ENCODE data around the gene SOCS3. TPM values are rescaled to one million over a fixed set of nuclear protein-coding genes. Genes with fewer than 3 reads are reported as not detected.

Gene SOCS3
- total RNA-seq, 2 donors from 2014 or later: 10.6 to 59.6 TPM

DNA sequence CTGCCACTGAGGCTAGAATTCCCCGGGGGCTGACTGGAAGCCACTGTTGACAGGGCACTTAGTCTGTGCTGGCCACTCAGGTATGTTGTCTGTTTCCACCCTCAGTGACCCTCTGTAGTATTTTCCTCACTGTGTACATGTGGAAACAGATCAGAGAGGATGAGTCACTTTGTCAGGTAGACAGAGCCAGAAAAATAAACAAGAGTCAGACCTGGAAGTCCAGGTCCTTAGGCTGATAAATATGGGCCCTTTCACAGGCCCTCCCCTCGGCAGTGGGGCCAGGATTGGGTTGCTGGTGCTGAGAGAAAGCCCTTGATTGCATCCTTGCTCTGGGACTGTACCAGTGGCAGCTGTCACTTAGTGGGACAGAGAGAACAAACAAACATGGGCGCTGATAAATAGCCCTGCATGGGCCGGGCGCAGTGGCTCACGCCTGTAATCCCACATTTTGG is 39.8 kb upstream of the SOCS3 start:
- Histone ChIP-seq H3K27me3 (replicated peaks; ENCODE audit: insufficient read depth) (no peaks in the 10 kb centered on the region), H3K36me3 (peaks cover 12 to 14% of the 10 kb centered on the region in 2 donors), H3K27ac (no peak overlapping the region), H3K9me3 (no peaks in the 10 kb centered on the region), H3K4me3 (no peak overlapping the region), H3K4me1 (replicated peaks) (peaks cover 11% of the 10 kb centered on the region)
- intact Hi-C loops (cut with DNase I): no loop called here
- TF ChIP-seq, protein P1, sequence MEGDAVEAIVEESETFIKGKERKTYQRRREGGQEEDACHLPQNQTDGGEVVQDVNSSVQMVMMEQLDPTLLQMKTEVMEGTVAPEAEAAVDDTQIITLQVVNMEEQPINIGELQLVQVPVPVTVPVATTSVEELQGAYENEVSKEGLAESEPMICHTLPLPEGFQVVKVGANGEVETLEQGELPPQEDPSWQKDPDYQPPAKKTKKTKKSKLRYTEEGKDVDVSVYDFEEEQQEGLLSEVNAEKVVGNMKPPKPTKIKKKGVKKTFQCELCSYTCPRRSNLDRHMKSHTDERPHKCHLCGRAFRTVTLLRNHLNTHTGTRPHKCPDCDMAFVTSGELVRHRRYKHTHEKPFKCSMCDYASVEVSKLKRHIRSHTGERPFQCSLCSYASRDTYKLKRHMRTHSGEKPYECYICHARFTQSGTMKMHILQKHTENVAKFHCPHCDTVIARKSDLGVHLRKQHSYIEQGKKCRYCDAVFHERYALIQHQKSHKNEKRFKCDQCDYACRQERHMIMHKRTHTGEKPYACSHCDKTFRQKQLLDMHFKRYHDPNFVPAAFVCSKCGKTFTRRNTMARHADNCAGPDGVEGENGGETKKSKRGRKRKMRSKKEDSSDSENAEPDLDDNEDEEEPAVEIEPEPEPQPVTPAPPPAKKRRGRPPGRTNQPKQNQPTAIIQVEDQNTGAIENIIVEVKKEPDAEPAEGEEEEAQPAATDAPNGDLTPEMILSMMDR (IDR thresholded peaks at IDR 0.05): no peak
- TF ChIP-seq POLR2A (IDR thresholded peaks at IDR 0.05) (no peak), POLR2AphosphoS5 (IDR thresholded peaks at IDR 0.05) (no peak)
- WGBS: 69% methylated on average over 6 of the region's 6 CpGs
- DNase-seq (ENCODE audit: low spot score): no peak

DNA sequence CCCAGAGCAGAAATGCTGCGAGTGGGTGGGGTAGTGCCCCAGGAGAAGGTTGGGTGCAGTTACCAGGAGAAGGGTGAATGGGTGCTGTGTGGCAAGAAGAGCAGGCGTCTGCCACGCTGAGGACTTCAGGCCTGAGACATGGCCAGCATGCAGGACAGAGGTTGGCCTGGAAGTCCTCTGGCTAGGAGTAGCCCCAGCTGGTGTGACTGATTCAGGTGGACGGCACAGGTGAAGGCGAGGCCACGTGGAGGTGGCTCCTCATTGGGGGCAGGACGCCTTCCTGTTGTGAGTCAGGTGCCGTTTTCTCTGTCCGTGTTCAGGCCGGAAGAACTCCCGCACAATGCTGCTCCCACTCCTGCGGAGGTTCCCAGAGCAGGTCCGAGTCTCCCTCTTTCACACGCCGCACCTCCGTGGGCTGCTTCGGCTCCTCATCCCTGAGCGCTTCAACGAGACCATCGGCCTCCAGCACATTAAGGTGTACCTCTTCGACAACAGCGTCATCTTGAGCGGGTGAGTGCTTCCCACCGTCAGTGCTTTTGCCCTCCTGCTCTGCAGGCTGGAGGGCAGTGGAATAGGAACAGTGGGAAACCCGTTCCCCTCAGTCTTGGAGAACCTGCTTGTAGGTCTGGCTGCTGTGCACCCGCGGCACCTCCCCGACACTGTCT is 39.3 kb upstream of the SOCS3 start:
- WGBS: 82% methylated on average over 28 of the region's 28 CpGs
- Histone ChIP-seq H3K9me3 (no peaks in the 10 kb centered on the region), H3K27me3 (replicated peaks; ENCODE audit: insufficient read depth) (no peaks in the 10 kb centered on the region), H3K4me1 (replicated peaks) (peaks cover 11% of the 10 kb centered on the region), H3K36me3 (peaks cover 12 to 14% of the 10 kb centered on the region in 2 donors), H3K4me3 (no peak overlapping the region), H3K27ac (no peak overlapping the region)
- no peak for DNase-seq (ENCODE audit: low spot score)
- TF ChIP-seq POLR2A (IDR thresholded peaks at IDR 0.05) (no peak), POLR2AphosphoS5 (IDR thresholded peaks at IDR 0.05) (no peak)
- TF ChIP-seq, protein P1 (IDR thresholded peaks at IDR 0.05): no peak
- intact Hi-C loops (cut with DNase I): no loop called here

DNA sequence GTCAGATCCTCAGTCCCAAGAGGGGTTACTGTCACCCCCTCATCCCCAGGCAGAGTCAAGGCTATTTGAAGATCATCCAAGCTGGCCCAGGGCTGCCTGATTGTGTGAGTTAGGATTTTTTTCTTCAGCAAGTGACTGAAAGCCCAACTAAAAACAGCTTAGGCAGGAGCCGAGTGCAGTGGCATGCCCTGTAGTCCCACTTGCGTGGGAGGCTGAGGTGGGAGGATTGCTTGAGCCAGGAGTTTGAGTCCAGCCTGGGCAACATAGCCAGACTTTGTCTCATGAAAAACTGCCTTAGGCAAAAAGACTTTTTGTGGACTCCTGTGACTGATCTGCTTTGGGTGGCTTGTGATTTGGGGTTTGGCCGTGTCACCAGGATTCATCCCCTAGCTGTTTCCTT is 38.5 kb upstream of the SOCS3 start:
- 85% methylated on average over 3 of the region's 3 CpGs for WGBS
- H3K27ac ChIP-seq: no peak overlapping the region
- intact Hi-C loops (cut with DNase I): no loop called here

DNA sequence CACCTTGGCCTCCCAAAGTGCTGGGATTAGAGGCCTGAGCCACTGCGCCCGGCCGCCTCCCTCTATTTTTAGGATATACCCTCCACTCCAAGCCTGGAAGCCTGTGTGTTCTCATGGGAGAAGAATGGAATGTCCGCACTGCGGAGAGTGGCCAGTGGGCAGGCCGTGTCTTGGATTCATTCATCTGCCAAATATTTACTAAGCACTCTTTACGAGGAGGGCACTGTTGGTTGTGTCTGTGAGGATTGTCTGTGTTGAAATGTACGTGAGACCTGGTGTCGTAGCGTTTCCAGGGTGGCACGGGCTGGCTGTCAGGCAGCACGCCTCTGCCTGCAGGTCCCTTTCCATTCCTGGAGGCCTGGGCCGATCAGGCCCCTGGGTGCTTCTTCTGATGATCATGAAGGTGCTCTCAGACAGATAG is 37.8 kb upstream of the SOCS3 start:
- DNase-seq (ENCODE audit: low spot score): peak; percentile 48
- intact Hi-C loops (cut with DNase I): no loop called here
- Histone ChIP-seq H3K27me3 (replicated peaks; ENCODE audit: insufficient read depth) (no peaks in the 10 kb centered on the region), H3K27ac (no peak overlapping the region), H3K4me3 (no peak overlapping the region), H3K4me1 (replicated peaks) (peaks cover 11% of the 10 kb centered on the region), H3K36me3 (peaks cover 2 to 4% of the 10 kb centered on the region in 2 donors), H3K9me3 (no peaks in the 10 kb centered on the region)
- TF ChIP-seq POLR2AphosphoS5 (IDR thresholded peaks at IDR 0.05) (peak; percentile 83), POLR2A (IDR thresholded peaks at IDR 0.05) (no peak)
- 22% methylated on average over 13 of the region's 13 CpGs for WGBS

More for the DNA sequence above, 38.5 kb upstream of the SOCS3 start:
- no peaks in the 10 kb centered on the region for H3K9me3 ChIP-seq
- H3K4me3 ChIP-seq: no peak overlapping the region
- TF ChIP-seq POLR2A (IDR thresholded peaks at IDR 0.05): no peak
- no peak for TF ChIP-seq POLR2AphosphoS5 (IDR thresholded peaks at IDR 0.05)
- TF ChIP-seq, protein P1 (IDR thresholded peaks at IDR 0.05): no peak
- peaks cover 6 to 9% of the 10 kb centered on the region in 2 donors for H3K36me3 ChIP-seq
- no peak for DNase-seq (ENCODE audit: low spot score)
- peaks cover 11% of the 10 kb centered on the region for H3K4me1 ChIP-seq (replicated peaks)
- no peaks in the 10 kb centered on the region for H3K27me3 ChIP-seq (replicated peaks; ENCODE audit: insufficient read depth)

DNA sequence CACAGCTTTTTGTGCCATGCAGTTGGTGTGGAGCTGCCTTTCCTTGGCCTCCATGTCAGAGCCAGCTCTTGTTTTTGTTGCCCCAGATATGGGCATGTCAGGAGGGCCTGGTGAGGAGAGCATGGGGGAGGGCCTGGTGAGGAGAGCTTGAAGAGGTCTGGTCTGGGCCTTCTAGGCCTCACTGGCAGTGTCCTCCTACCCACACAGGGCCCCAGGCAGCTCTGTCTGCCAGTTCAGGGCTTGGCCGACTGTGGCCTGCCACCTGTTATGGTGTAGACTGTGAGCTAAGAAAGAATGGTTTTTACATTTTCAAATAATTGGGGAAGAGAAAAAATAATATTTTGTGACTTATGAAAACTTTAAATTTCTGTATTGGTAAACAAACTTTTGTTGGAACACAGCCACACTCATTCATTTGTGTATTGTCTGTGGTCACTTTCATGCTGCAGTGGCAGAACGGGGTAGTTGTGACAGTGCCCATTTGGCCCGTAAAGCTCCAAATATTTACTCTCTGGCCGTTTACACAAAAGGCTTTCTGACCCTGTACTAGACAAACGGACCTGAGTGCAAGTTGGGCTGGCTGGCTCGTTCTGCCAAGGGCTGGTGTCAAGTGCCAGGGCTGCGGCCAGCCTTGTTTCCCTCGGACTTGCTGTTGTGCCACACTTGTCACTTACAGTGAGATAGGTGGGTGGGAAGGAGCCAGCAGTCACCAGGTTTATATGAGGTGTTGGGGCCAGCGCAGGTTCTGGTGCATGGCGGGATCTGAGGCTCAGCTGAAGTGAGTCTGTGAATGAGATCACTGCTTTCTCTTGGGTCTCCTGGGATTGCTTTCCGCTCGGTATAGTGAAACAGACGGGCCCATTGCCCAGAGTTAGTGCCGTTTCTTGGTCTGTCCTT is 36.8 kb upstream of the SOCS3 start:
- TF ChIP-seq, protein P1 (IDR thresholded peaks at IDR 0.05): no peak
- TF ChIP-seq POLR2A (IDR thresholded peaks at IDR 0.05) (no peak), POLR2AphosphoS5 (IDR thresholded peaks at IDR 0.05) (no peak)
- peaks cover 11% of the 10 kb centered on the region for H3K4me1 ChIP-seq (replicated peaks)
- no peak overlapping the region for H3K4me3 ChIP-seq
- no peaks in the 10 kb centered on the region for H3K9me3 ChIP-seq
- intact Hi-C loops (cut with DNase I): no loop called here
- DNase-seq (ENCODE audit: low spot score): no peak
- H3K27ac ChIP-seq: no peak overlapping the region
- 69% methylated on average over 14 of the region's 14 CpGs for WGBS
- no peaks in the 10 kb centered on the region for H3K27me3 ChIP-seq (replicated peaks; ENCODE audit: insufficient read depth)
- peaks cover 2 to 4% of the 10 kb centered on the region in 2 donors for H3K36me3 ChIP-seq

Data from prostate gland (tissue), 2 donors.